Lung microvascular endothelial cell (primary cell): ENCODE measurements around the gene MTUS2. TPM values are rescaled to one million over a fixed set of nuclear protein-coding genes. Genes with fewer than 3 reads are reported as not detected.
A peak's percentile ranks its signal among the peaks of the same experiment; 100 is the strongest.

ENCODE experiments used
- DNase-seq, 2 donors: peaks; one replicate each; pipeline versions ENCODE4 v3.0.0 to v3.0.0-alpha.2; 2010; ENCODE audit warnings: low read depth in 2 of 2
- total RNA-seq: library from RNA; depleted of rRNA; stranded (reverse); fragments of >200 nt; gene quantifications from 2 replicates; pipeline ENCODE4 v1.2.1, GENCODE V29; 2014

MTUS2 gene
- total RNA-seq, 1 donor from 2014 or later: not detected

GRCh38 chr13:29540799-29541198, 720.7 kb downstream of the MTUS2 start:
- no peak for DNase-seq

GRCh38 chr13:29541400-29541799, 721.3 kb downstream of the MTUS2 start:
- no peak for DNase-seq

- DNase-seq: no peak
Observed at GRCh38 chr13:29542381-29542780, 722.2 kb downstream of the MTUS2 start.

GRCh38 chr13:29543230-29544215, 723.4 kb downstream of the MTUS2 start:
- DNase-seq: peak in 1 of 2 donors; percentile 21

GRCh38 chr13:29545988-29546387, 725.8 kb downstream of the MTUS2 start:
- DNase-seq: peak in 1 of 2 donors; percentile 49

- peak; percentile 61 to 71 for DNase-seq
Observed at GRCh38 chr13:29546662-29547061, 726.5 kb downstream of the MTUS2 start.

GRCh38 chr13:29547153-29547552, 727.0 kb downstream of the MTUS2 start:
- peak; percentile 69 to 95 for DNase-seq

GRCh38 chr13:29548722-29549121, 728.6 kb downstream of the MTUS2 start:
- DNase-seq: peak; percentile 80 to 96

- DNase-seq: no peak
Observed at GRCh38 chr13:29550430-29550988, 730.4 kb downstream of the MTUS2 start.

GRCh38 chr13:29551214-29551613, 731.1 kb downstream of the MTUS2 start:
- peak in 1 of 2 donors; percentile 53 for DNase-seq

Other genes starting within 250 kb of the MTUS2 start
- gene POMP, start 161.2 kb upstream of the MTUS2 start, total RNA-seq: 63.7 and 95.7 TPM in 2 replicates
- 0.99 and 3.5 TPM in 2 replicates for gene SLC46A3, start 101.4 kb upstream of the MTUS2 start, total RNA-seq